Activated gamma-delta T cell (primary cell): ENCODE data around the gene MYBPC3.

Experiments
- DNase-seq: peaks from one replicate; lab custom pipeline; 2025; lab: John Stamatoyannopoulos, UW
- total RNA-seq, 2 donors: gene quantifications; one replicate each; lab custom pipeline; 2026; lab: John Stamatoyannopoulos, UW

The MYBPC3 gene
- total RNA-seq: 0.15 to 0.39 reads per million in 2 donors

GRCh38 chr11:47352556-47352955 lies at the start of gene MYBPC3:
MYBPC3 (minus strand) TSS chr11:47352702; CDS start chr11:47352647, 55 bp downstream.
- DNase-seq: no peak

DNA sequence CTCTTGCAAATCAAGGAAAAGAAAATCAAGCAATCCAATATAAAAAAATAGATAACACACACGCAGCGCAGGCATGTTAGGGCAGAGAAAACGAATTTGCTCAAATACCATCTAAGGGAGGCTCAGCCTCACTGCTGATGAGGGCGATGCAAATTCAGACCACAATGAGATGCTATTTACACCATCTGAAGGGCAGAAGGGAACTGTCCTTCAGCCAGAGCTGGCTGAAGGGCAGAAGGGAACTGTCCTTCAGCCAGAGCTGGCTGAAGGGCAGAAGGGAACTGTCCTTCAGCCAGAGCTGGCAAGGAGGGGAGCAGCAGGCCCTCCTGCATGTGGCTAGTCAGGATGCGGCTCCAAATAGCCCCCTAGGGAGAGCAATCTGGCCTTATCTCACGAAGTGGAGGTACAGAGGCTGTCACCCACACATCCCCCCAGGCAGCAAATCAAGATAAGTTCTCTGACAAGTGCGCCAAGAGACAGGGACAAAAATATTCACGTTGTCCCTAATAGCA lies 48.3 kb upstream of the MYBPC3 start:
- no peak for DNase-seq

- peak; percentile 30 for DNase-seq
Observed at GRCh38 chr11:47399860-47400767, 47.6 kb upstream of the MYBPC3 start.

DNA sequence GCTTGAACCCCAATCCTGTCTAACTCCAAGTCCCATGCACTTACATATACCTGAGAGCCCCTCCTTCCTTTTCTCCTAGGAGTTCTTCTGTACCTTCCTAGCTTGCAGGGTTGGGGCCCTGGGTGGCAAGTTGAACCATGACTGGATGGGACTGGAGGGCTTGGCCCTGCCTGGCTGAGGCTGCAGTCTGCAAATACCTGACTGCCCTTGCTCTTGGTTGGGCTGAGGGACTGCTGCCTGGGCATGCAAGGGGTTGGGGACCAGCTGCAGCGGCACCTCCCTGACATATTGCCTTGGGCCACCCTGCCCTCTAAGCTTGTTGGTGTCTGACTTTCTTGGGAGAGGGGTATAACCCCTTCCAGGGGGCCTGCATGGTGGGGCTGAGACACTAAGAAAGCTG lies 46.0 kb upstream of the MYBPC3 start:
- no peak for DNase-seq

DNA sequence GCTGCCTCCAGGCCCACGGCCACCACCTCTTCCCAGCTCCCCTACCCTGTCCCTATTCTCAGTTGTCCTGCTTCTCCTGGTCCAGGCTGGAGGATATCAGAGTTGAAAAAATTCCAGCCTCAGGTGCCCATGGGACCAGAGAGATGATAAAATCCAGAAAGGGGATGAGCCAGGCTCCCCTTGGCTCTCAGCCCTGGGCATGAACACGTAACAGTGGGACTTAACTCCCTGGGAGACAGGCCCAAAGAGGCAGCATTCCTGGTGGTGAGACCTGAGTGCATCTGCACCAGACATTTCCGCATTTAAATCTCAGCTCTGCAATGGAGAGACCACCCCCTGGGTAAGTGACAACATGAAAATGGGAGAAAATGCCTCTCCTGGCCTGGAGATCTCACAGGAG lies 45.5 kb upstream of the MYBPC3 start:
- no peak for DNase-seq

DNA sequence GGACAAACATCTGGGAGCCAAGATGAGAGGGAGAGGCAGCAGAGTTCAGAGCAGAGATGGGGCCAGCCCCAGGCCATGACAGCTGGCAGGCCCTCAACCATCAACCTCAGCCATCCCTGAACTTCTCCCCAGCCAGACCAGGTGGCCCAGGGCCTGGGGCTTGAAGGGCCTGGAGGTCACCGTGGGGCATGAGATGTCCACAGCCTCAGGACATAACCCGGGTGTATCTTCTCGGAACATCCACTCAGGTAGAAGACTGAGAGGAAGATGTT lies 43.5 kb upstream of the MYBPC3 start:
- DNase-seq: no peak

DNA sequence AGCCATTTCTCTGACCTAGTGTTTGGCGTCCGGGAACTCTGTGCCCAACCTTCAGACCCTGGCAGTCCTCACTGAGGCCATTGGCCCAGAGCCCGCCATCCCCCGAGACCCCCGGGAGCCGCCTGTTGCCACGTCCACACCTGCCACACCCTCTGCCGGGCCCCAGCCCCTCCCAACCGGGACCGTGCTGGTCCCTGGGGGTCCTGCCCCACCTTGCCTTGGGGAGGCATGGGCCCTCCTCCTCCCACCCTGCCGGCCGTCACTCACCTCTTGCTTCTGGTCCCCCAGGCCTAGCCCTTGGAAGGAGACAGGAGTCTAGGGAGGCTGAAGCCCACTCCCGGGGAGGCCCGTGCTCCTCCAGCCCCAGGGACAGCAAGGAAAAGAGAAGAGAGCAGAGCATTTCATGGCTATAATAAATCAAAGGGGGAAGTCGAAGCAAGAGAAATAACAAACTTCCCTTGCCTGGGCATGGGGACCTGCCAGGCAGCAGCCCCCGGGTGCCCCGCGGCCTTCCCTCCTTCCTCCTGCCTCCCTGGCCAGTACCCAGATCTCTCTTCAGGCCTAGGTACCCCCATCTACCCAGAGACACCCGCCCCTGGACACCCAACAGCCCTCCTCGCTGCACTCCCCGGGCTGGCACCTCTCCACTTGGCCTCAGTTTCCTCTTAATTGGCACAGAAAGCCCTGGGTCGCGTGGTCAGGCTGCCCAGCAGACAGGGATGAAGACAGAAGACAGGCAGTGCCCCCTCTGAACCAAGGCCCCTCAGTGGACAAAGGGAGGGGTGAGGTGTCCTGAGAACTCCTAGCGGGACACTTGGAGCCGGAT lies 42.9 kb upstream of the MYBPC3 start:
- DNase-seq: no peak

GRCh38 chr11:47394322-47395222 lies 42.1 kb upstream of the MYBPC3 start:
- DNase-seq: peak; percentile 24

DNA sequence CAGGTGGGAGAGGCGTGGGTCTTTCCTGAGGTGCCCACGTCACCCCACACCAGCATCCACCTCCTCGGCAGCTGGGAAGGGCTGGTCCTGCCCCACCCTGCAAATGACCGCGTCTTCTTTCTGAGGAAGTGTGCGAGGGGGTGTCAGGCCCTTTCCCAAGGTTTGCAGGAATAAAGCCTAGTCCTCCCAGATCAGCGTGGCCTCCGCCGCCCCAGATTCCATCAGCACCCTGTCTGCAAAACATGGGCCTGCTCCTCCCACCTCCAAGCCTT lies 41.5 kb upstream of the MYBPC3 start:
- no peak for DNase-seq

DNA sequence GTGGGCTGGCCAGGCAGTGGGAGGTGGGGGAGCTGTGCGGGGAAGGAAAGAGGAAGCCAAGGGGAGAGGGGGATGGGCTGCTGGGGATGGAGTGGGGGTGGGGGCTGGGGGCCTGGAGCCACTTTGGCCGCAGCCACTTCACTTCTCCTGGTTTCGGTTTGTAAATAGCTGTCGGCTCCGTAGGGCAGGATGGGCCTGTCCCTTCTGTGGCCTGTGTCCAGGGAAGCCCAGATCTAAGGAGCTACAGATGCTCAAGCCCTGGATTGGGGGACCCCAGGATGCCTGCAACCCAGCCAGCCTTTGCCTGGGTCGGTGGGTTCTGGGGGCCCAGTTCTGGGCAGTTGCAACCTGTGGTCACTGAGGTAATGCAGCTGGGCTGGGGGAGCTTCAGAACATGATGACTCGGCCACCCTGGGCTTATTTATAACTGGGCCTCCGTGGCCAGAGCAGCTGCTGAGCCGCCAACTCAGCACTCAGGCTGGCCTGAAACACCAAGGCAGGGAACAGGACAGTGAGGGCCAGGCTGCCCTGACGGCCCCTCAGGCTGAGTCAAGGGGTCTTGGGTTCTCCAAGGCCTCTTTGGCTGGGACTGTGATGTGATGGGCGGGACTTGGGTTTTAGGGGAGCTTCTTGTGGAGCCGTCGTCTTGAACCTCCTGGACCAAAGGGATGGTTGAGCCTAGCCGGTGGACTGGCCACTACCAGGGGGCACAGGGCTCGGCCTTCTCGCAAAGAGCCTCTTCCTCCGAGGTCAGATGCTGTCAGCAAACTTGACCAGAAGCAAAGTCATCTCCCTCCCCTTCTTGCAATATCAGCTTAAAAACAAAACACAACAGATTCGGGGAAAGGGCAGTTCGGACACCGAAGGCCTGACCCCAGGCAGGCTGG lies 40.9 kb upstream of the MYBPC3 start:
- DNase-seq: no peak

- DNase-seq: no peak
Observed at GRCh38 chr11:47392546-47393162, 40.2 kb upstream of the MYBPC3 start.

DNA sequence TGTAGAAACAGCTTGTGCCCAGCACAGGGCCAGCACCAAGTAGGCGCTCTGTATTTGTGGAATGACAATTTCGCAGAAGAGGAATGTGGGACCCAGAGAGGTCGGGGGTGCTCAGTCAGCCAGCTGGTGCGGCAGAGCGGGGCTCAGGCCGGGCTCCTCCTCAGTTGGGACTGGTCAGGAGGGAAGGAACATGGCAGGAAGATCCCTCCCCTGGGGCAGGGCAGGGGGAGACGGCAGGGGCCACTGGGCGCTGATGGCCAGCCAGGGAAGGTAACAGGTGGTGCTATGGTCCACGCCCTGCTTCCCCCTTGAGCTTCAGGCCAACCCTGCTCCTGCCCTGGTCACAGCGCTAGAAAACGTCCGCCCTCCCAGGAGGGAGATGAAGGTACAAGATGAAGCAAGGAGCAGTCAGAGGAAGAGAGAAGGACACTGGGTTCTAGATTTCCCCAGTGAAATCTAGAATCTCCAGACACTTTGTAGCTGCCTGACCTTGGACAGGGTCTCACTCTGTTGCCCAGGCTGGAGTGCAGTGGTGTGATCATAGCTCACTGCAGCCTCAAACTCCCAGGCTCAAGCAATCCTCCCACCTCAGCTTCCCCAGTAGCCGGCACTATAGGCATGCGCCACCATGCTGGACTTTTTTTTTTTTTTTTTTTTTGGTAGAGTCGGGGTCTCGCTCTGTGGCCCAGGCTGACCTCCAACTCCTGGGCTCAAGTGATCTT lies 39.4 kb upstream of the MYBPC3 start:
- no peak for DNase-seq

GRCh38 chr11:47391077-47391583 lies 38.6 kb upstream of the MYBPC3 start:
- DNase-seq: no peak

GRCh38 chr11:47390422-47390760 lies 37.9 kb upstream of the MYBPC3 start:
- DNase-seq: no peak

- no peak for DNase-seq
Observed at GRCh38 chr11:47389577-47390421, 37.3 kb upstream of the MYBPC3 start.

- DNase-seq: no peak
Observed at GRCh38 chr11:47388697-47389576, 36.4 kb upstream of the MYBPC3 start.

- DNase-seq: no peak
Observed at GRCh38 chr11:47387944-47388696, 35.6 kb upstream of the MYBPC3 start.
